Right hindlimb (tissue), 1 donor: ENCODE results near the gene MIA3.
"Not testable (repeated sequence)": the region's sequence is repeated elsewhere in the genome, so short reads cannot be mapped to it uniquely, and the experiment has no call there.

ENCODE experiments used
- DNase-seq: peaks from one replicate; pipeline ENCODE4 v3.0.0-alpha.2; 2018

MIA3 gene

DNA sequence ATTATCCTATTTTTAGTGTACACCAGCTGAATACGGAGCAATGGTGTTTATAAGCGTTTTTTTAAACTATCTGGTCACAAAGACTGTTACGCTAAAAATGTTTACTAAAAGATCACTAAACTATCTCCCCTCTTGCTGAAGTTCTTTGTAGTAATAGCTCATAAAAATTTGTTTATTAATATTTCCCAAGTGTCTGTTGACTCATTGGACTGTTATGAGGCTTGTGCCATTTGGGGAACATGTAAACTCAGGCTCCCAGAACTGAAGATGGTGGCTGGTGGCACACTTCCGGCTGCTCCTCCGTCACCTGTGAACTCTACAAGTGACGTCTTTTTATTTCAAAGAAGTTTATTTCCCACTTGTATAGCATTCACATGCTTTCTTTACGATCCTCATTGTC, 48.1 kb downstream of the MIA3 start:
- DNase-seq = no peak

DNA sequence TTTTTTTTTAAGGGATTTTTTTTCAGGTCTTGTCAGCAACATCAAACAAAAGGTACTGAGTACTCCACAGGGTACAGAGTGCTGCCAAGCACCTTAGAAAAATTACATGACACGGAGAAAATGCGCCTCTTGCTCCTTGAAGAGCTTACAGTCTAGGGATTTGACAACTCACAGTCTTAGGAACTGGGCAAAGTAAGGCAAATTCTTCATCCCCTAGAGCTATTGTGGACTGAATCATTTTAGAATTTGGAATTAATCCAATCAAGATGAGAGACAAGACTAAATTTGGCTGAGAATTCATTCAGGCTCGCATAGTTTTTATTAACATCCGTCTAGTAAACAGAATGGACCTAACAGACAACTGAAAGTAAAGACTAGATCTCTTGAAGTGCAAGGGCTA, 50.3 kb downstream of the MIA3 start:
- DNase-seq = not testable (repeated sequence)

DNA sequence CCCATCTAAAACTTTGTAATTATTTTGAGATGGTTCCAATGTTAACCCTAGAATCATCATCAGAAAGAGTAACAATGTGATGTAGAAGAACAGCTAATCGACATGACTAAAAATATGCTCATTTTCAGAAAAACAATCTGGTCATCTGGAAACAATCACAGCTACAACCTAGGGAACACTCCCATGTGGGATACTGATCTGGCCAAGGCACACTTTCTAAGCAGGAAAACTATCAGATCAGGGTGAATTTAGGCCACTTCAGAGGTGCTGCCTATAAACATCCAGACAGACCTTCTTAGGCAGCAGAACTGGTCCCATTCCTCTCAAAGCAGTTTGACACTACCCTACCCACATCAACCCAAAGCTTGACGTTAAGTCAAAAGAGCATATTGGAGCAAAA, 51.2 kb downstream of the MIA3 start:
- not testable (repeated sequence) for DNase-seq

DNA sequence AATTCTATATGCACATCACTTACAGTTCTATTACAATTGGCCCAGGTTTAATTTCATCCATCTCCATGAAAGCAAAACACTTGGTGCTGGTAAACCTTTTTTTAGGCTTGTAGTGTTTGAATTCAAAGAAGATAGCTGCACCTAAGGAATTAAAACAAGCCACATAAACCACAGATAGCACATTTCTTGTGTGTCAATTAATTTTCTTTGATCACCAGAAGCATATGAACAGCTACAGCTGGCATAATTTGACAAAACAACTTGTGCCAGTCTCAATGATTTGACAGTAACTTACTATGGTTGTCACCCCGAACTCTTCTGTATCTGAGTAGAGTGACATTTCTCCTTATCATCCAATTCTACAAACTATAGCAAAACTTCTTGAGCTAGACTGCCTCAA, 52.2 kb downstream of the MIA3 start:
- no peak for DNase-seq

DNA sequence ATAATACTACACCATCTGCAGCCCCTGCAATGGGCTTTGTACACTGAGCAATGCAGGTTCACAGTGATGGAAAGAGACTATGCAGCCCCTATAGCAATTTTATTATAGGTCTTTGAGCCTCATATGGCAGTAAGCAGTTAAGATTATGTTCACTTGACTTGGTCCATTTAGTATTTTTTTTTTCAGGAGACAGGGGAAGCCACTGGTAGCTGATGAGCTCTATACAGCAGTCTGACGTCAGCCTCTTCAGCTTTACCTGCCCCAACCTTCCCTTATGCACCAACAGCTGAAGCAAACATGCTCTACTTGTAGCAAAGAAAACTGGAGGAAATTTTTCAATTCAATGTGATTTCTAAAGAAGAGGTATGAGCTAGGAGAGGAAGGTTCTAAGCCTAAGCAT, 62.2 kb downstream of the MIA3 start:
- DNase-seq = no peak

DNA sequence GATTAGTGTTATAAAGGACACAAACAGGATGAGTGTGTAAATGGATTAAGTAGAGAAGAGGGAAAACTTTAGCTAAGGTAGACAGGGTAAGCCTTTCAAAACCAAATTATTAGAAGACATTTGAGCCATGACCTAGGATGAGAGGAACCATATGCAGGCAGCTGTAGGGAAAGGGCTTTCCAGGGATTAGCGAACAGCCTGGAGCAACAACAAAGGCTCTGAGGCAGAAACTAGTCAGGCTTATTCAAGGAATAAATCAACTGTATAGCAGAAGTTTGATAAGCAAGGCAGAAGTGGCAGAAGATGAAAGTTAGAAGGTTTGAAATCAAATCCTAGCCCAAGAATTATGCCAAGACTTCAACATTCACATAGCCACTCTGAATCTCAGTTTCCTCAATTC, 73.1 kb downstream of the MIA3 start:
- no peak for DNase-seq

DNA sequence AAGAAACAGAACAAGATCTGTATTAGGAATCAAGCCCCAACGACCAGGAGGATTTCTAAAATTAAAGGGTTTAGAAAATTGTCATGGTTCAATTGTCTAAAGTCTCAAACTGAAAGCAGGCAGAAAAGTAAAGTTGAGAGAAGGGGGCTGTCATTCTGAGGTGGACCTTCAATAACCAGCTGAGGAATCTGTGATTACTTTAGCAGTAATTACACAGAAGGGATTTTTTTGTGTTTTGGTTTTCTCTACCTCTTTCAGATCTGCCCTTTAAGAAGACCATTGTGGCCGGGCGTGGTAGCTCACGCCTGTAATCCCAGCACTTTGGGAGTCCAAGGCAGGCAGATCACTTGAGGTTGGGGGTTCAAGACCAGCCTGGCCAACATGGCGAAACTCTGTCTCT, 77.0 kb downstream of the MIA3 start:
- DNase-seq = no peak

DNA sequence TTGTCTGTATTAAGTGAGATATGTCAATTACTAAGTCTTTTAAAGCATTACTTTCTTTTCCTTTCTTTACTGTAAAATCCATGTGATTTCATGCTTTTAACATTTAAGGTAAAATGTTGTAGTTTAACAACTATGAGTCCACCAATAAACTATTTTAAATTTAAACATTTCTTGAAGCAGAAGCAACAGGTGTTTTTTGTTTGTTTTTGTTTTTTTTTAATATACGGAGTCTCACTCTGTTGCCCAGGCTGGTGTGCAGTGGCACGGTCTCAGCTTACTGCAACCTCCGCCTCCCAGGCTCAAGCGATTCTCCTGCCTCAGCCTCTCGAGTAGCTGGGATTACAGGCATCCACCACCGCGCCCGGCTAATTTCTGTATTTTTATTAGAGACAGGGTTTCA, 78.8 kb downstream of the MIA3 start:
- no peak for DNase-seq

DNA sequence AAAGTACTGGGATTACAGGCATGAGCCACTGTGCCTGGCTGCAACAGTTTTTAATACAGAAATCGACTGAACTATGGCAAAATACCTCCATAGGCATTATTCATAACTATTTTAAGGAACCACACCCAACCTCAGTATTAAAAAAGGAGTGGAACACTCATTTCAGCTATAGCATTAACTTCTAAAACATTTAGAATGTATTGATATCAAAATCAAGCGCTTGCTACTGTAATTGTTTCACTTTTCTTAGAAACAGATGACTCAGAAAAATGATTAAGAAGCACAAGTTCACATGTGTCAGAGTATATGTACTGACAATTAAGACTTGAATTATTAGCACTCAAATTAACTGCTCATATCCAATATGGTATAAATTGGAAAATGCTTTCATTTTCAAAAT, 79.3 kb downstream of the MIA3 start:
- no peak for DNase-seq

DNA sequence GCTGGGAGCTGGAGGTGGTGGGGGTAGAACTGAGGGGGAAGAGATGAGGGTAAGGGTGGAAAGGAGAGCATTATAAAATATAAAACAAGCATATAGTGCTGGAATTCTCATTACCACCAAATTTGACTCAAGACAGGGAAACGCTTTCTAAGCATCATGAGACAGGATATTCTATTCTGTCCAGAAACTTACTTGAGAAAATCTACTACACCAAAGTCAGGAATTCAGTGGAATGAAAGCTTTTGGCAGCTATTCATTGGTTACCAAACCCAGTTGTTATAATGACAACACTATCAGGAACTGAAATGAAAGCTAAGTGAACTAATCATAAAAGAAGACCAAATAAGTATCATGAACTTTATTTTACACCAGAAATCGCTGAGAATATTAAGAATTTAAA, 79.9 kb downstream of the MIA3 start:
- DNase-seq = no peak

DNA sequence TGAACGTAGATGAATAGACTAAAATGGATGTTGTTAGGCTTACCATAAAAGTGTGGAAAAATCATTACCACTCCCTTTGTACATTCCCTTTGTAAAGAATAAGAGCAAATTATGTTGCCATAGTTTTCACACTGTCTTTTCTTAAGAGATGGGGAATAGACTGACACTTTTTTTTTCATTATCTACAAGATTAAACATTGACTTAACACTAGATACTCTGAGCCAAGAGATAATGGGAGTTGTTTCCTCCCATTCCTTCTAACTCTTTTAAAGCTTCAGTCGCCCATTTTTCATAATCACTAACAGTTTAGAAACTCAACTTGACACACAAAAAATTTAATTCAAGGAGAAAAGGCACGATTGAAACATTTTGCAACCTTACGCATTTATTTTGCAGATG, 84.3 kb downstream of the MIA3 start:
- no peak for DNase-seq

DNA sequence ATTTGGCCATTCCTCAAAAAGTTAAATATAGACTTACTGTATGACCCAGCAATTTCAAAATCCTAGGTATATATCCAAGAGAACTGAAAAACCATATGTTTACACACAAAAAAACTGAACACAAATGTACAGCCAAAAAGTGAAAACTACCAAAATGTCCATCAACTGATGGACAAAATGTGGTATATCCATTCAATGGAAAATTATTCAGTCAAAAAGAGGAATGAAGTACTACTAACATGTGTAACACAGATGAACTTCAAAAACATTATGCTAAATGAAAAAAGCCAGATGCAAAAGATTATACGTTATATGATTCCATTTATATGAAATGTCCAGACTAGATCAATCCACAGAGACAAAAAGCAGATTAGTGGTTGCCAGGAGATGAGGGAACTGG, 86.4 kb downstream of the MIA3 start:
- no peak for DNase-seq

DNA sequence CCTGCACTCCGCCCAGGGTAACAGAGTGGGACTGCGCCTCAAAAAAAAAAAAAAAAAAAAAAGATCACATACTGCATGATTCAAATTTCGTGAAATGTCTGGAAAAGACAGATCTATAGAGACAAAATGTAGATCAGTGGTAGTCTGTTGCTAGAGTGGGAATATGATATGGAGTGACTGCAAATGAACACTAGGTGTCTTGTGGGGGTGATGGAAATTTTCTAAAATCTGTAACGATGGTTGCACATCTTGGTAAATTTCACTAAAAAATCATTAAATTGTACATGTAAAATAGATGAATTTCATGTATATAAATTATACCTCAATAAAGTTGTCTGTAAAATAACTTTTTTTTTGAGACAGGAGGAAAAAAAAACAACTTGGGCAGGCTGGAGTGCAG, 88.9 kb downstream of the MIA3 start:
- DNase-seq = no peak

DNA sequence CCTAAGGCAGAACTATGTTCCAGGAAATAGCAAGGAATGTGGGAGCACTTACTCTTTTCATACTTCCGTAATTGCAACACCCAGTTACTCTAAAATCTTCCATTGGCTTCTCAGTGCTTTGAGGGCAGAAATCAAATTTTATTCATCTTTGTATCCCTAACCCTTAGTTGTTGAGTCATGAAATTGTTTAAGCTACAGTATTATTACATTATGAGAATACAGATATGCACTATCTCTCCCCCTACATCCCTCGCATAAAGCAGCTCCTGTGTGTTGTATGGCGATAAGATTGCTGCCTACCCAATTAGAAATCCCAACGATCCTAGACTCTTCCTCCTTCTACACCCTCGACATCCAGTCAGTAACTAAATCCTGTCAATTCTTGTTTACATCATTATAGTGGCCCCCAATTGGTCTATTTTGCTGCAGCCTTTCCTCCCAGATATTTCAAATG, 91.8 kb downstream of the MIA3 start:
- DNase-seq = no peak

DNA sequence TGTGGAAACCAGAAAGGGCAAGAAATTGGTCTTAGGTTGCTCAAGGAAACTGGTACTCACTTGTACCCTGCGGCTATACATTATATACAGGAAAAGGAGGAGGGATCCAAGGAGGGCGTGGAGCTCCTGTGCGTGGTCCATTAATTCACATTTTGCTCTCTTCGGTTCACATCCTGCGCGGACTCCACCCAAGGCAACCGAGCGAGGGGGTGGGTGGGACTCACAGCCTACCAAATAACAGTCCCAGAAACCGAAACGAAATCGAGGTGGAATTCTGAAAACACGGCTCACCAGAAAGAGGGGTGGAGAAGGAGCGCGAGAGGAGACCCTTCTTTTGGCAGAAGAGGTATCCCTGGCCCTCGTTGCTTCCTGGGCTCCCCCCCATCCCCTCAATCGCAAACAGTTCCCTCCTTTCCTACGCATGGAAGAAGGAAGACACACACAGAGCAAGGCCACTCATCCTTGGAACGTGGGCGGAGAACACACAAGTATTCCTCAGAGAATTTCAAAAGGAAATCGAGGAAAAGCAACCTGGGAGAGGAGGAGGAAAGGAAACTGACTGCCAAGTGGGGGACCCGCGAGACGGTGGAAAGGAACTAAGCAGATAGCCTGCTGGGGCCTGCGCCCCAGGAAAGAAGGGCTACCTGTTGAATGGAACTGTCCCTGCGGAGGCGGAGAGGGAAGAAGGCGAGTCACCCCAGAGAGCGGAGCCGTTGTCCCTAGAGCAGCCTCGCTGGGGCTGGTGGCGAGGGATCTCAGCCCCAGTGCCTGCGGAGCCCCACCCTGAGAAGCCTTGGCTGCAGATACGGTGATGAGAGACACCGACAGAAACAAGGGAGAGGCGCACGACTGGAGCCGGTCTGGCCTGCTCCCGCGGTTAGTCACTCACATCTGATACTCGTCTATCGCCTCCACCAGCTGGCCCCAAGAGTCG, 93.7 kb downstream of the MIA3 start:
- DNase-seq = peak; percentile 73

DNA sequence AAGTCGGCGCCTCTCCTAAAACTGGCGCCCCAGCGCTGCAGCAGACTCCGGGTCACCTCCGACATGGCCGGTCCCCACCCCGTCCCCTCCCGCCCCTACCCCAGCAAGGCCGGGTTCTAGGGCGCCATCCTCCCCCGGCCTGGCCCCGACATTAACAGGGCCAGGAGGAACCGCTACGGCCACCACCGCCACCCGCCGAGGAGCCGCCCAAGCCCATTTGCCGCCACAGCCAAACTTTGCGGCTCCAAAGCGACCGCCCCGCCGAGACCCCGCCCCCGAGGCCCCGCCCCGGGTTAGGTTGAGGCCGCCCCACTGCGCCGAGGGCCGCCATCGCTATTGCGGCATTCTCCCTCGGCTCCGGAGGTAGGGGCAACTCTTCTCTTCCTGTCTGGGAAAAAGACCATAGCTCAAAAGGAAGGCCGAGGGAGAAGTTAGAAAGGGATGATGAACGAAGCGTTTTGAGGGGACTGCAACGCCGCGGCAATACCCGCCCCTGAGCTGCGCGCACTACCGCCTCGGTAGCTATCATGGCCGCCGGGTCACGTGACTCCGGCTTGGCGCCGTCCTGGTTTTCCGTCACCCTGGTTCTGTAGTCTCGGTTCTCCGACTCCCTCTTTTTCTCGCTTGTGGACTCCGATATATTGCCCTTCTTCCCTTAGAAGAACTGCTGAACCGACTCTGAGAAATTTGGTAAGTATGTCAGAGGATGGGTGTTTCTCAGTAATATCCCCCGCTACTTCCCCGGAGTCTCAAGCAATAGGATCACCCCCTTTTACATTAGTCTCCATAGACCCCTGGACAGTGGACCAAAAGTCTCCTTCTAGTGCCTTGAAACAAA, 94.6 kb downstream of the MIA3 start, which contains the start of the genes AIDA and BROX:
TSS of gene AIDA (minus strand) at position 239 of the 838 bp plus-strand sequence. CDS start at position 65, 174 bp downstream.
TSS of gene BROX (plus strand) at position 312 of the 838 bp plus-strand sequence. CDS start 3,136 bp downstream, outside the sequence.
- DNase-seq = peak; percentile 96

DNA sequence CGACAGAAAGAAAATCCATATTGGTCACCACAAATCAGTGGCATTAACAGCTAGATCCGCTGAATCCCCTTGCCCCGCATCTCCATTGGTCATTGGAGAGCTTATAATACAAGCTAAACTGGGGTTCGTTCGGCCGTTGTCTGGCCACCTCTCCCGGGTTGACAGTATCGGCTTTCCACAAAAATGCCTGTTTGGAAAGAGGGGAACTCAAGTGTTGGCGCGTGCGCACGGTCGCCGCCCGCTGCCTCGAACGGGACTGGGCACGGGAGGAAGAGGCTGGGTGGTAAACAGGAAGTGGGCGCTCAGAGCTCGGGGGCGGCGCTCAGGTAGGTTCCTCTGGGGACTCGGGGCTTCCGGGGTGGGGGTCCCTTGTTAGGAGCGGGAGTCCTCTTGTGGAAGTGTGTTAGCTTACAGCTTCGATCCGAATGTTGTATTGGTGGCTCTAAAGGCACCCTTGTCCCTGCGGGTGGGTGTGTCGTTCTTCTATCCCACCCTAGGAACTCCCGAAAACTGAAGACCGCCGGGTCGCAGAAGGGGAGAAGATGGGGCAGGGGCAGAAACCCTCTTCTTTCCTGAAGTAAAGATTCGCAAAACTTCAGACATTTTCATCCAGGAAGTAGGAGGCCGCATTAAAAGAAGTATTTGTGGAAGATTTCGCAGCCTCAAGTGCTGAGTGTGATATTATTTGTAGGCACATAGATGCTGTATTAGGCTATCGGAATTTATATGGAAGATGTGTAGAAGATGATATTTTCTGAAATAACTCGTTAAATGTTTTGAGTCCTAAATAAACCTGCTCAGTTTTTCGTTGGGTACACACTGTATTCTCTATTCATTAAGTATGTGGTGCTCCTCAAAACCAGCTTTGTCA, 95.4 kb downstream of the MIA3 start:
- peak; percentile 96 for DNase-seq

DNA sequence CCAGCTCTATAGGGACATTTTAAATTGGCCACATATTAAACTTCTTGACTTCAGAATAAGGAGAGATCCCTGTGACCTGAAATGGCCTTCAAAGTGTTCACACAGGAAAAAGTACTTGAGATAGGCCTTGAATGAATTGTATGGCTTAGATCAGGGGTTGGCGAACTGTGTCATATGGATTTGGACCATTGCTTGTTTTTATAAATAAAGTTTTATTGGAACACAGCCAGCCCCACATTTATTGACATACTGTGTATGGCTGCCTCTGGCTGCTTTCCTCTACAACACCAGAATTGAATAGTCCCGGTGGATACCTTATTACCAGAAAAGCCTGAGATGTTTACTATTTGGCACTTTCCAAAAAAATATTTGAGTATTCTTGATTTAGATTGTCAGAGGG, 98.5 kb downstream of the MIA3 start:
- DNase-seq = no peak
